Measurements from ENCODE around the gene TBC1D14.

Gene TBC1D14

GRCh38 chr4:7041246-7041645 lies 131.6 kb downstream of the TBC1D14 start:
- Histone ChIP-seq H3K27me3 (ENCODE audit: insufficient read depth, low read depth, severe bottlenecking) (no peaks in the 10 kb centered on the region), H3K36me3 (peaks cover 15% of the 10 kb centered on the region), H3K9me3 (ENCODE audit: severe bottlenecking) (no peaks in the 10 kb centered on the region), H3K4me3 (ENCODE audit: low read depth, low read length) (no peak overlapping the region), H3K27ac (no peak overlapping the region)
- no peak for DNase-seq
- no peak for TF ChIP-seq CTCF (IDR thresholded peaks at IDR 0.05; ENCODE audit: low read depth, low read length)

- Histone ChIP-seq H3K4me3 (ENCODE audit: low read depth, low read length) (peak overlapping the region; percentile 60), H3K36me3 (peaks cover 15% of the 10 kb centered on the region), H3K27ac (peak overlapping the region; percentile 57), H3K9me3 (ENCODE audit: severe bottlenecking) (no peaks in the 10 kb centered on the region), H3K27me3 (ENCODE audit: insufficient read depth, low read depth, severe bottlenecking) (no peaks in the 10 kb centered on the region)
- DNase-seq = peak; percentile 64
- TF ChIP-seq CTCF (IDR thresholded peaks at IDR 0.05; ENCODE audit: low read depth, low read length) = no peak
Measured at GRCh38 chr4:7041801-7042502, 132.3 kb downstream of the TBC1D14 start.

GRCh38 chr4:7042503-7043283 lies 133.1 kb downstream of the TBC1D14 start:
- Histone ChIP-seq H3K27ac (peak overlapping the region; percentile 57), H3K4me3 (ENCODE audit: low read depth, low read length) (peak overlapping the region; percentile 60), H3K36me3 (peaks cover 18% of the 10 kb centered on the region), H3K9me3 (ENCODE audit: severe bottlenecking) (no peaks in the 10 kb centered on the region), H3K27me3 (ENCODE audit: insufficient read depth, low read depth, severe bottlenecking) (no peaks in the 10 kb centered on the region)
- DNase-seq = peak; percentile 99
- TF ChIP-seq CTCF (IDR thresholded peaks at IDR 0.05; ENCODE audit: low read depth, low read length) = no peak

- peak; percentile 47 for DNase-seq
- peak within 1 kb of the TSS; percentile 84 for H3K4me3 ChIP-seq (ENCODE audit: low read depth, low read length)
- no peaks in the 10 kb centered on the region for H3K27me3 ChIP-seq (ENCODE audit: insufficient read depth, low read depth, severe bottlenecking)
- H3K9me3 ChIP-seq (ENCODE audit: severe bottlenecking) = no peaks in the 10 kb centered on the region
- peak; percentile 48 for TF ChIP-seq CTCF (IDR thresholded peaks at IDR 0.05; ENCODE audit: low read depth, low read length)
- peaks cover 18% of the 10 kb centered on the region for H3K36me3 ChIP-seq
- peak within 1 kb of the TSS; percentile 84 for H3K27ac ChIP-seq
Measured at GRCh38 chr4:7043284-7044136, 133.9 kb downstream of the TBC1D14 start, which contains the start of gene TADA2B. TADA2B (plus strand) TSS chr4:7043372; CDS start chr4:7043580, 208 bp downstream.

GRCh38 chr4:7044137-7044930 lies 134.7 kb downstream of the TBC1D14 start:
- H3K36me3 ChIP-seq = peaks cover 18% of the 10 kb centered on the region
- H3K4me3 ChIP-seq (ENCODE audit: low read depth, low read length) = peak overlapping the region; percentile 84
- H3K27ac ChIP-seq = peak overlapping the region; percentile 84
- DNase-seq = no peak
- no peak for TF ChIP-seq CTCF (IDR thresholded peaks at IDR 0.05; ENCODE audit: low read depth, low read length)
- H3K27me3 ChIP-seq (ENCODE audit: insufficient read depth, low read depth, severe bottlenecking) = no peaks in the 10 kb centered on the region
- no peaks in the 10 kb centered on the region for H3K9me3 ChIP-seq (ENCODE audit: severe bottlenecking)
